Tongue (tissue), 2 donors: Measurements from ENCODE around the gene CPA4. TPM values are rescaled to one million over a fixed set of nuclear protein-coding genes. Genes with fewer than 3 reads are reported as not detected.

Experiments
- DNase-seq: peaks from one replicate; pipeline ENCODE4 v3.0.0-alpha.2; 2015
- total RNA-seq: library from RNA; depleted of rRNA; stranded (reverse); fragments of >200 nt; gene quantifications from one replicate; pipeline ENCODE4 v1.2.3, GENCODE V29; 2014

CPA4 gene
- total RNA-seq, 1 donor from 2014 or later = 2.4 TPM

DNA sequence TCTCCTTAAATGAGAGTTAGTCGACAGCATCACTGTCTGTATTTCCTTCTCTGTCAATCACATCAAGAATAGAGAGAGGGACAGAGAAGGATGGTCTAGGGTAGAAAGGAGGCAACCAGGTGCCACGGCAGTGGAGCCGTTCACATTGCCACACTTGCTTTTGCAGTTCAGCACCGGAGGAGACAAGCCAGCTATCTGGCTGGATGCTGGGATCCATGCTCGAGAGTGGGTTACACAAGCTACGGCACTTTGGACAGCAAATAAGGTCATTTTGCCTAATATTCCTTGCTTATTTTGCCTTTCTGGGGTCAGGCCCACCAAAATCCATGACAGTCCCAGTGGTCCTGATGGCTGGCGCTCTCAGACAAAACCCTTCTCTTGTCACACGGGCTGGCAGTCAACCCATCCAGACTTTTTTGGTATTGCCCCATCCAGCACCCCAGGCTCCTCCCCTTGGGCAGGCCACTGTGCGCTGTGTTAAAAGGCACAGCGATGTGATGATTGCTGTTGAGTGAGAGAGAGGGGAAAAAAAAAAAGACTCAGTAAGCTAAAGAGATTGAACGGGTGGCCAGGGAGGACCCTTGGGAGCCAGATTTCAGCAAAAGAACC, 17.9 kb upstream of the CPA4 start:
- peak; percentile 69 for DNase-seq

DNA sequence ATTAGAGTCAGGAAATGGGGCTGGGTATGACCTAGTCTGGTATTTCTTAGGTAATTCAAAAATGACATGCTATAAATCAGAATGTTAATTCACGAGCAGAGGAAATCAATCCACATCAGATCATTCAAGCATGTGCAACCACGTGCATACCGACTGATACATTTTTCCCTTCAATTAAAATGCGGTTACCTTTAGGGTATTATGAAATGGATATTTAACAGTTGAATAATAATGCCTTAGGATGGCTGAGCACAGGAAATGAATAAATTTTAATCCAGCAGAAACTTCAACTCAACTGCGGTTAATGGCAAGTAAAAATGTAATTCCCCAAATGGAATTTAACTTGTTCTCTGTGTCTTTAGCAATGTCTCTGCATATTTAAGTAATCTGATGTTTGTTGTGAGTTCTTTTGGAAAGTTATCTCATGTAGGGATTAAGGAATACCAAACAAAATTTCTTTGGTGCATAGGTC, 17.1 kb upstream of the CPA4 start:
- DNase-seq = peak; percentile 32

DNA sequence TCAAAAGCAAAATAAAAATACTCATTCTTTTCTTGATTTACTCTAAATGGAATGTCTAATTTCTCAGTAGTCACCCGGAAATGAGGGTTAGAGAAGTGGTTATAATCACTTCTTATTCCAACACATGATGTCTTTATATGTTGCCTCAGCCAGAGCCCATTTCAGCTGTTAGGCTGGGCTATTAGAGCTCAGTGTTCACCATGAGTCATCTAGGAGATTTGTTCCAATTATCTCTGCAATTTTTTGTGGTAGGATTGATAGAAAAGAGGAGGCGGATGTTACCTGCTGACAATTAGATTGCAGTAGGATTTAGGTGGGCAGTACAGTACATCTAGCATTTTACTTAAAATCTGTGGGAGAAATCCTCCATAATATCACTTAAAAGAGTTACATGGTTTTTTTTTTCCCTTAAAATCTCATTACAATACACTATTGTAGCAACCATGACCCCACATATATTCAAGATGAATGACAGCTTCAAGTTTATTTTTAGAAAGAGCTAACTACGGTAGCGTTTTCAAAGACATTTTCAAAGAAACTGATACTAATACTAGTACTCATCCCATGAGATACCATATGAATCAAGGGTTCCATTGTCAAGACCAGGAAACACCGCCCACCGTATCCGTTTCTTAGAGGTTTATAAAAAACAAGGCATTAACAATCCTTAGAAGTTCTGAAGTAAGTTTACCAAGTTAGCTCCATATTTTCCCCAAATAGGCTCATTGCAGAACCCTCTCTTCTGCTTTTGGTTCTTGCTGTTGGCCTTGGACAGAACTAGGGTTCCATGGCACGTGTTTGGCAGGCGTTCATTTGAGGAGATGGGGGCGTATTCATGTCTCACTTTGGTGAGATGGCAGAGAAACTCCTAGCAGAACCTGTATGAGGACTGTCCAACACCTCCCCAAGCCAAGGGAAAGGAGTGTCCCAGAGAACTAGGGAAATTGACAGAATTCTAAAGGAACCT, 15.9 kb upstream of the CPA4 start:
- peak; percentile 80 for DNase-seq

DNA sequence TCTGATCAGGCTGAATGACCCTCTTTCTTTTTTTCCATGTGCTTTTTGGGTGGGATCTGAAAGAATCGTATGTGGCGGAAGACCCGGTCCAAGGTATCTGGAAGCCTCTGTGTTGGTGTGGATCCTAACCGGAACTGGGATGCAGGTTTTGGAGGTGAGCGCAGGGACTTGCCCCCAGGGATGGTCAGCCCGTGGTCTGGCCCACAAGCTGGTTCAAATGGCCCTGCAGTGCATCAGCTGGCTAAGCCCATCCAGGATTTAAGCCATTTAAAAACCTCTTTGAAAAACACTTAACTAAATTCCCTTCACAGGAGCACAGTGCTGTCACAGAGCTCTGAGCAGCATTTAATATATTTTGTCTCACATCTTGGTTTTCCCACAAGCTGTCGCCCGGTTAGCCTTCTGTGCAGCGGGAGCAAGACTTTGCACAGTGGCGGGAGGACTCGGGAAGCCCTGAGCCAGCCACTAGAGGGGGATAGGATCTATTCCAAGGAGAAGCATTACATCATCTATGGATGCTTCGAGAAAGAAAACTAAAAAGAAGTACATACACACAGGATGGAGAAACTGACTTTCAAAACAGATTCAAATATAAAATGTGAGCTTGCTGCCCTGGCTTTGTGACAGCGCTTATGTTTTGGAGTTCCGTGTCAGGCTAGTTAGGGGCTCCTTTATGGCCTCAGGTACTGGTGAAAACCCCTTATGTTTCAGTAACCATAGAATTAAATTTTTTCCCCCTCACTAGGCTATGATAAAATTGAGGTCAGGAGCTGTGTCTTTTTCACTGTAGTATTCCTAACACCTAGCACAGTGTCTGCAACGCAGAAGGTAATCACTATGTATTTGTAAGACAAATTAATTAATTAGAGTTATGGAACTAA, 15.0 kb upstream of the CPA4 start:
- DNase-seq = peak; percentile 93

DNA sequence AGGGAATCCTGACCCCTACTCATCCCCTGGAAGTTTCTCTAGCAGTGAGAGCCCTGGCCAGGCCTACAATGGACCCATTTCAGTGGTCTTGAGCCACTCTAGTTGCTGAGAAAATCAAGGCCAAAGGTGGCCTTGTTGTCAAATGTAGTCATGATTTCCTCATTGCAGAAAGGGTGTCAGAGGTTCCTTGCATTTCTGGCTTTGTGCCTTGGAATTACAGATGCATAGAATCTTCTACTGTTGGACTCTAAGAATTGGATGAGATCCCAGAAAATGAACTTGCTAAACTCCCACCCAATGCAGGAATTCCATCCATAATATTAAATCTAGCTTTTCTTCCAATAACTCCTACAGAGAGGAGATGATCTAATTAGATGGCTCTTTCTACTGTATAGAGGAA, 14.1 kb upstream of the CPA4 start:
- DNase-seq = peak; percentile 93

DNA sequence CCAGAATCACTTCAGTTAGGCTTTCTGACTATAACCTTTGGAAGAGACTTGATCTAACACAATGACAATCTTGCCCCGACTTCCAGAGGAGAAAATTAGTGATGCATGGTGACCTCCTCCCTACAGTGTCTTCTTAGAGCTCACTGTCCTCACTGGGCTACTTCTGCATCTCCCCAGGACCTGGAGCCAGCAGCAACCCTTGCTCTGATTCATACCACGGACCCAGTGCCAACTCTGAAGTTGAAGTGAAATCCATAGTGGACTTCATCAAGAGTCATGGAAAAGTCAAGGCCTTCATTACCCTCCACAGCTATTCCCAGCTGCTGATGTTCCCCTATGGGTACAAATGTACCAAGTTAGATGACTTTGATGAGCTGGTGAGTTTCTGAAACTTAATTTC, 13.7 kb upstream of the CPA4 start:
- DNase-seq = peak; percentile 42

DNA sequence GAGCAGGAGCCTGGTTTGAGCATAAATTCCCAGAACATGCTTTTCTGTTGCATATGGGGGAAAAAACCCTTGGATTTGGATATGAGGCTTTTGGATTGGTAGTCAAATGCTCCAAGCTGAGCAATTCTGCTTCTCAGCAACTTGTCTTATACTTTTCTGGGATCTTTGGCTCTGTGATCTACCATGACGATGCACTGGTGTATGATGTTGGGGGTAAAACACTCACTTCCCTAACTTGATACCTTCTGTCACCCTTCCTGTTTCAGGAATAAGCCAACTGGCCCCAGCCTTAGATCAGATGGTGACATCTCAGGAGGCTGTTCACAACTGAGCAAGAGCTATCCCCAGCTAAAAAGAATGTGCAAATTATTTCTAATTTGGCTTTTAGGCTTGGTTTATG, 13.1 kb upstream of the CPA4 start:
- no peak for DNase-seq

DNA sequence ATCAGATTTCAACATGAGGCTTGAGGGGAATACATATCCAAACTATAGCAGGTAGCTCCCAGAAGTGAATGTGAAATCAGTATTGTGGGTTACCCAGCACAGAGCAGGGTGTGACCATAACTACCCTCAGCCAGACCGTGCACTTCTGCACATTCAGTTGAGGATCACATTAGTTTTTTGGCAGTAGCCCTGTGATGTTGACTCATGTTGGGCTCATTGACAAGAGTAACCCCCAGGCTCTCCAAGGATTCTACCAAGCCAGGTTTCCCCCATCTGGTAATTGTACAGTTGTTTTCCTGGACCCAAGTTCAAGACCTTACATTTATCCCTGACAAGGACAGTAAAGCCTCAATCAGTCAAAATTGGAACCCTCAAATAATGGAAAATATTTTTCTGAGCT, 11.7 kb upstream of the CPA4 start:
- DNase-seq = peak; percentile 95

DNA sequence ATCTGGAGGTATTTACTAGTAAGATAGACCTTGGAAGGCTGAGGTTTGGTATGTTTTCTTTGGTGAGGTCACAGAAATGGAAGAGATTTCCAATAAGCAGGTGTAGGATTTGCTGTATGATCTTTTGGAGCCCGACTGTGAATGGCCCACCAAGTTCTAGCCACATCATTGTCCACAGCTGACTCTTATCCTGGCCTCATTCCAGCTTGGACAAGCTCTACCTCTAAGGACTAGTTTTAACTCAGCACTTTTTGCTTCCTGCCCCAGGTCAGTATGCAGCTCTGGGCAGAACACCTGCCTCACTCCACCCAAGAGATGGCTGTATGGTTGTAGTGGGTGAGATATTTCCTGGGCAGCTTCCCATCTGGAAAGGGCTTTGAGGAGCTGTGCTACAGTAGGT, 6.1 kb upstream of the CPA4 start:
- DNase-seq = no peak

DNA sequence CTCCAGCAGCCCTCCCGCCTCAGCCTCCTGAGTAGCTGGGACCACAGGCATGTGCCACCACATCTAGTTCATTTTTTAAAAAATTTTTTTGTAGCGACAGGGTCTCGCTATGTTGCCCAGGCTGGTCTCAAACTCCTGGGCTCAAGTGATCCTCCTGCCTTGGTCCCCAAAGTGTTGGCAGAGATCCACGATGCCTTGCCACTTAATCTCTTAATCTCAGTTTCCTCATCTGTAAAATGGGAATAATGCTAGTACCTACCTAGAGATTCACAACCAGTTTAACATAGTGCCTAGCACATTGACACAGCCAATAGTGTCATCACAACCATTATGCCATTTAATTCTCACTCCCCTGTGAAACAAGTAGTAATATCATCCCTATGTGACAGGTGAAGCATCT, 4.8 kb upstream of the CPA4 start:
- no peak for DNase-seq

DNA sequence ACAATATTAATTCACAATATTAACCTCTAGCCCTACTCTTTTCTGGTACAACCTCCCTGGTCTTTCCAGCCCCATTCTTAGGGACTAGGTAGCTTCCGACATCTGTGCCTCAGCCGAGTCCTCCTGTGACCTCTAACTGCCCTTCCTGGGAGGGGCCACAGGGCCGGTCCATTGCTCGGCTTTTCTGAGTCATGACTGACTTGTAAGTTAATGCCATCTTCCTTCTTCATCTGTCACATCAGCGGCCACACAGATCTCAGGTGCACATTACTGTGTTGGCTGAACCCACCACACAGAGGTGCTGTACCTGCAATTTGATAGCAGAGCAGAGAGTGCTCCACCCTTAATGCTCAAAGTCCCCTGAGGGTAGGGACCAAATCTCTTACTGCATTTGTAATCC, 4.1 kb upstream of the CPA4 start:
- no peak for DNase-seq

DNA sequence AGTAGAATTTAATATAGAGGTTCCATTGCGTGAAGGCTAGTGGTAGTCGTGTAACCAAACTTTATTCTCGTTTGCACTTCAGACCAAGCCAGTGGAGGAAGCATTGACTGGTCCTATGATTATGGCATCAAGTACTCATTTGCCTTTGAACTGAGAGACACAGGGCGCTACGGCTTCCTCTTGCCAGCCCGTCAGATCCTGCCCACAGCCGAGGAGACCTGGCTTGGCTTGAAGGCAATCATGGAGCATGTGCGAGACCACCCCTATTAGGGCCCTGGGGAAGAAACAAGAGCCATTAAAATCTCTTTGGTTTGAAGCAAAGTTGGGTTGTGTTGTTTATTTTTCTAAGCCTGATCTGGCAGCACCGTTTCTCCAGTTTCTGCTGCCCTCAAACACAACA, 3.5 kb upstream of the CPA4 start:
- no peak for DNase-seq

DNA sequence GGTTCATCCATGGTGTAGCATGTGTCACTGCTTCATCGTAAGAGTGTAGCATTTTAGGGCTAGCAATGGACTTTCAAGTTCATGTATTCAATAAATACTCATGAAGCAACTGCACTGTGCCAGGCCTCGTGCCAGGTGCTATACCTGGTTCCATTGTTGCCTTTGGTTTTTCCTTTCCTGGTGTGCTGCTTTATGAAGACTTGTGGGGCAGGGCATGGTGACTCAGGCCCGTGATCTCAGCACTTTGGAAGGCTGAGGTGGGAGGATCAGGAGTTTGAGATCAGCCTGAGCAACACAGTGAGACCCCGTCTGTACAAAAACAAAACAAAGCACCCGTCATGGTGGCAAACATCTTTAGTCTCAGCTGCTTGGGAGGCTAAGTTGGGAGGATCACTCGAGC, 2.2 kb upstream of the CPA4 start:
- DNase-seq = no peak

DNA sequence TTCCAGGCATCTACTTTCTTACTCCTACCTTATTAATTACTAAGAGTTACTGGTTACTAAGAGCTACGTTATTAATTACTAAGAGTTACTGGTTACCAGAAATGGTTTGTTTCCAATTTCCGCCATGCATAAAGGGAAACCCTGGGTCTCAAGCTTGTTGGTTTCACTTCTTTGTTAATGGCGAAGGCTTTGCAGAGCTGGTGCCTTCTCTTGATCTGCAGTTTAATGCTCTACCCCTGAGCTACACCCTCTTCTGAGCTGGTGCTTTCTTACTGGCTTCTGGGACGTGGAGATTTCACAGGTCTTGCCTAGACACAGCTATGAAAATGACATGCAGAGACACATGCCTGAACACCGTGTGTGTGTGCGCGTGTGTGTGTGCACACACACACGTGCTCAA, 560 bp downstream of the CPA4 start:
- no peak for DNase-seq

DNA sequence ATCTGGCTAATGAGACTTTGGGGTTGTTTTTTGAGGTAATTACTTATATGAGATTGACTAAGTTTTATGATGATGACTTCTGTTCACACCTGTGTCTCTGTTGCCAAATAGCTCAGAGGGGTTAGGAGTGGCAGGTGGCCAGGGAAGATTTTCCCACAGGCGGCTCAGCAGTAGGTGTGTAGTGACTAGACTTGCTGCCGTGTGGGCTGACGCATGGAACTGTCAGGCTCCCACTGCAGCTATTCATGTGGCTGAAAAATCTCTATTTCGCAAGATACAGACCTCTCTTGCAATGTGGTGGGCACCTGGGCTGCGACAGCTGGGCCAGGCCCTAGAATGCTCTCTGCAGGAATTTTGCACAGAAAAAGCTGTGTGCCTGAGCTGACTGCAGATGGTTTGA, 1.4 kb downstream of the CPA4 start:
- peak; percentile 15 for DNase-seq

DNA sequence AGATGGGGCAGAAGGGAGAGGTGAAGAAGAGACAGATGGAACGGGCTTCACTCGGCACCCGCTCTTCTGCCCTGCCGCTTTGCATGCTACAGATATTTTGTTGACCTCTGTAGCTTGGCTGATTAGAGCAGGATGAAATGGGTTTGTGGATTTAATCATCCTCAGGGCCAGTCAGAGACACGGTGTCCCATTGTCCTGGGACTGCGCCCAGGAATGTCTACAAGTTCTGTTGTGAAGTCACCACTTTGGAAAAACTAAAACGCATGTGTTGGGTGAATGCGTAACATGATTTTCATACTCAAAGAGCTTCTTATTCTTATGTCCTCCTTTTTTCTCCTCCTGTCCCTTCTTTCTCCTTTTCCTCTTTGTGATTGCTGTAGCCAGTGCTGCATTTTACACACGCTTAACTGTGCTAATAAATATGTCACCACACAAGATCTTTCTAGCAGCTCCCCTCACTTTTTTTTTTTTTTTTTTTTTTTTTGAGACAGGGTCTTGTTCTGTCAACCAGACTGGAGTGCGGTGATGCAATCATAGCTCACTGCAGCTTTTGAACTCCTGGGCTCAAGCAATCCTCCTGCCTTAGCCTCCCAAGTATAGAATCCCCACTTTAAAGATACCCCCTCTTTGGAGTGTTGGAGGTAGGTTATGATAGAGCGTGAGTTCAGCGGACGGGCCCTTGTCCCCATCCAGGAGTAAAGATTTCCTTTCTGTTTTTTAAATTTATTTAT, 3.4 kb downstream of the CPA4 start:
- no peak for DNase-seq

DNA sequence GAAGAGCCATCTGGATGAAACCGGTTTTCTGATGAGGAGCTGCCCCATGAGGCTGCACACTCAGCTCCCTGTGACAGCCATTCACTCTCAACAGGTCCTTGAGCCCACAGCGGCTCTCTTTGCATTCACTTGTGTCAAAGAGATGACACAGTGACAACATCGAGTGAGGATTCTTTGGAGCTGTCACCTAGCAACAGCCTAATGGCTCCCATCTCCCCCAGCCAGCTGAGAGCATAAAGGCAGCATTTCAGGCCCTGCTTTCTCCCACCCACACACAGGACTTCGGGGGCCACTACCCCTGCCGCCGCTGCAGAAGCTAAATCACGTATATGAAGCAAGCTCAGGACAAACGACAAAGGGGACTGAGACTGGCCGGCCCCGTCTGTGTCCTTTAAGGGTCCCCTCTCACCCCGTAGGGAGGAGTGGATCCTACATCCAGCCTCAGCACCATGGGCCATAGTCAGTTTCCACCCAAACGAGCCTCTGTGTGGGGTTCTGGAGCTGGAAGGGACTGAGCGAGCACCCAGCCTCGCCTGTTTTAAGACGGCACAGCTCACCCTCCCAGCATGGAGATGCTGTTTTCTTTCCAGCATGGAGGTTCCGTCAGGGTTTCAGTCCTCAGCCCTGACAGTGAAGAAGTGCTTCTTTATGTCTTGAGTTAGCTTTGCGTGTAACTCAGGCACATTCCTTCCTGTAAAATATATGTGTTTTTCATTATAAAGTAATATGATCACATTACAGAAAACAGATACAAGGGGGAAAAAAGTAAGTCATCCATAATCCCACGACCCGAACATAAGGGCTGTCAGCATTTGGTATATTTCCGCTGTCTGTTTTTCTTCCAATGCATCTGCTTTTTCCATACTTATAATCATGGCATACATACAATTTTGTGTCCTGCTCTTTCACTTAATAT, 4.9 kb downstream of the CPA4 start:
- peak; percentile 88 for DNase-seq

DNA sequence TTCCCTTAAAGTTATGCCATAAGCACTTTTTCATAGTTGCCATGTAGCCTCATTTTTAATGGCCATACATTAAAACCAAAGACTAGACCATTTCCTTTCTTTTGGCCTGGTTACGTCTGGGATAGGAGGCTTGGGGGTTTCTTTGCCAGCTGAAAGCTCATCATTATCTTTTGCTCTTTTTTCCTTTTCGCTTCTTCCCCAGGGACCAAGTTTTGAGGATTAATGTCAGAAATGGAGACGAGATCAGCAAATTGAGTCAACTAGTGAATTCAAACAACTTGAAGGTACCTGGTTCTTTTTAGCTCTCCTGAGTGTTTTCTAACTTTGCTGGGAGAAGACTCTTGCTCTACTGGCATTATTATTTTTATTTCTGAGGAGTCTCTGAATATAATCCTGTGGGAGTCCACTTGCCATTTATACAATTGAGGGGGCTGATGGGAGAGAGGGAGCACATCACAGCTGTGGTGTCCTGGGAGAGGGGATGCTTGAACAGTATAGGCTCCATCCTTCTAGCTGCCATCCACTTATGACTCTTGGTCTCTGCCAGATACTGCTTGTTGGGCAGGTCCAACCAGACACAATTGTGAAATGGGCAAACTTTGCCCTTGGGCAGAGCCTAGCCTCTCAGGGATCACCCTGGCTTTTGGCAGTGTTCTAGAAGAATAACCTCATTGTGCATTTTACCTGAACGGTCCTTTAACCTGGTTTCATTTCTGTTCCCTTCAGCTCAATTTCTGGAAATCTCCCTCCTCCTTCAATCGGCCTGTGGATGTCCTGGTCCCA, 5.8 kb downstream of the CPA4 start:
- DNase-seq = no peak

DNA sequence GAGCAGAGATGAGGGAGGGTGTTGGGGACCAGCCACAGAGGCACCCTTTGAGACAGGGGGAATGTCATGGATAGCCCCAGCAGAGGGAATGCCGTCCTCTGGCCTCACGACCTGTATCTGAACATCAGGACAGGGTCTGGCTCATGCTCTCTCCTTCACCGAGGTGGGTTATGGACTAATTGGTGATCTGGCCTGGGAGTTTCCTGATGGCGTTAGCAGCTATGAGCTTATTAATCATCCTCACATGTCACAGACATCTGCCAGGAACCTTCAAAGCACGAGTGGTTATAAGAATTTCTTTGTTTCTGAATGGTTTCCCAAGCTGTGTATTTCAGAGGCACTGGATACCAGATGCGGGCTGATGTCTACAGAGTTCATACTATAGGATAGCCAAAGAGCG, 6.9 kb downstream of the CPA4 start:
- DNase-seq = peak; percentile 78

DNA sequence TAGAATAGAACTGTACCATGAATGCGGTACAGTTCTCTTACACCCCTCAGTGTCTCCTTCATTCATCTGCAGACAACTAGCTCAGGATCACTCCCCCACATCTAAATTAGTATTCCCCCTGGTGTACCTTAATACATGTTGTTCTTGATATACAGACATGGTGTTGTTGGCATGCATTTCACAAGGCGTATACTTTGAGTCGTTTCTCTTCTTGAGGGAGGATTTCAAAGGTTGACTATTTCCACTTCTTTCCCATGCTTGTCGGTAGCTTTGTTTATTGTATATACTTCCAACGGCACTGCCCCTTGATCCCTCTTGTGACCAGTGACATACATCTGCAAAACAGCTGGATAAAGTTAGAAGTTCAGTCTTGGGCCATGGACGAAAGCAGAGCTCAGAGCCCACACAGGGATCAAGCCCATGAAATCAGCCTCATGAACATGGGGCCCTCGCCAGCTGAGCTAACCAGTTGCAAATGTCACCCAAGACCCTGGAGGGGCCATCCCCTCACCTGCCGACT, 8.6 kb downstream of the CPA4 start:
- DNase-seq = peak; percentile 87
